Raji (cell line): ENCODE measurements around the gene MACROD2.

ENCODE experiments used
- POLR2A ChIP-seq: IDR thresholded peaks from 2 replicates; pipeline ENCODE4 v1.6.1; 2011; ENCODE audit warnings: low read depth, low read length, control low read depth; ENCODE audit not compliant: insufficient read depth

The MACROD2 gene

GRCh38 chr20:14732996-14733395 is 737.7 kb downstream of the MACROD2 start:
- no peak for TF ChIP-seq POLR2A

- no peak for TF ChIP-seq POLR2A
These were observed 745.1 kb downstream of the MACROD2 start for GRCh38 chr20:14740380-14740779.

- TF ChIP-seq POLR2A: no peak
These were observed 746.3 kb downstream of the MACROD2 start for GRCh38 chr20:14741616-14742015.

- no peak for TF ChIP-seq POLR2A
These were observed 749.4 kb downstream of the MACROD2 start for GRCh38 chr20:14744723-14745122.

GRCh38 chr20:14745830-14746229 is 750.5 kb downstream of the MACROD2 start:
- no peak for TF ChIP-seq POLR2A

GRCh38 chr20:14751191-14751590 is 755.9 kb downstream of the MACROD2 start:
- no peak for TF ChIP-seq POLR2A

- no peak for TF ChIP-seq POLR2A
These were observed 762.4 kb downstream of the MACROD2 start for GRCh38 chr20:14757728-14758127.

GRCh38 chr20:14758356-14758755 is 763.0 kb downstream of the MACROD2 start:
- no peak for TF ChIP-seq POLR2A

- TF ChIP-seq POLR2A: no peak
These were observed 764.7 kb downstream of the MACROD2 start for GRCh38 chr20:14759979-14760378.

GRCh38 chr20:14761903-14762302 is 766.6 kb downstream of the MACROD2 start:
- TF ChIP-seq POLR2A: no peak

- TF ChIP-seq POLR2A: no peak
These were observed 769.4 kb downstream of the MACROD2 start for GRCh38 chr20:14764511-14765369.

- no peak for TF ChIP-seq POLR2A
These were observed 770.0 kb downstream of the MACROD2 start for GRCh38 chr20:14765370-14765701.

GRCh38 chr20:14773486-14773885 is 778.2 kb downstream of the MACROD2 start:
- no peak for TF ChIP-seq POLR2A

- TF ChIP-seq POLR2A: no peak
These were observed 780.5 kb downstream of the MACROD2 start for GRCh38 chr20:14775778-14776177.

- no peak for TF ChIP-seq POLR2A
These were observed 782.3 kb downstream of the MACROD2 start for GRCh38 chr20:14777591-14777990.

GRCh38 chr20:14778096-14778495 is 782.8 kb downstream of the MACROD2 start:
- TF ChIP-seq POLR2A: no peak

- no peak for TF ChIP-seq POLR2A
These were observed 783.6 kb downstream of the MACROD2 start for GRCh38 chr20:14778875-14779274.

- no peak for TF ChIP-seq POLR2A
These were observed 785.2 kb downstream of the MACROD2 start for GRCh38 chr20:14780508-14780907.

GRCh38 chr20:14782731-14783130 is 787.4 kb downstream of the MACROD2 start:
- no peak for TF ChIP-seq POLR2A
